GM06990 (cell line): ENCODE results near the gene ADGRL3.

ENCODE experiments used
- DNase-seq: peaks from one replicate; pipeline ENCODE4 v3.0.0-alpha.2; 2011; ENCODE audit not compliant: insufficient read length; ENCODE audit errors: extremely low read depth
- H3K27me3 ChIP-seq: replicated peaks from 2 replicates; pipeline ENCODE4 v1.6.0; 2011; ENCODE audit warnings: low read length; ENCODE audit not compliant: control insufficient read depth, insufficient read depth
- H3K36me3 ChIP-seq: 2 replicates; pipeline ENCODE4 v1.5.1; 2011; ENCODE audit warnings: low read length; ENCODE audit not compliant: control insufficient read depth, insufficient read depth
- H3K4me3 ChIP-seq: replicated peaks from 2 replicates; pipeline ENCODE4 v1.5.1; 2011; ENCODE audit warnings: low read depth, mild to moderate bottlenecking, control low read depth, low read length
- TF ChIP-seq, protein P1 (sequence below): IDR thresholded peaks from 2 replicates; pipeline ENCODE4 v1.5.1; 2011; ENCODE audit warnings: low read length, control low read depth, mild to moderate bottlenecking, inconsistent platforms; ENCODE audit not compliant: insufficient read depth, poor library complexity, severe bottlenecking

The ADGRL3 gene

DNA sequence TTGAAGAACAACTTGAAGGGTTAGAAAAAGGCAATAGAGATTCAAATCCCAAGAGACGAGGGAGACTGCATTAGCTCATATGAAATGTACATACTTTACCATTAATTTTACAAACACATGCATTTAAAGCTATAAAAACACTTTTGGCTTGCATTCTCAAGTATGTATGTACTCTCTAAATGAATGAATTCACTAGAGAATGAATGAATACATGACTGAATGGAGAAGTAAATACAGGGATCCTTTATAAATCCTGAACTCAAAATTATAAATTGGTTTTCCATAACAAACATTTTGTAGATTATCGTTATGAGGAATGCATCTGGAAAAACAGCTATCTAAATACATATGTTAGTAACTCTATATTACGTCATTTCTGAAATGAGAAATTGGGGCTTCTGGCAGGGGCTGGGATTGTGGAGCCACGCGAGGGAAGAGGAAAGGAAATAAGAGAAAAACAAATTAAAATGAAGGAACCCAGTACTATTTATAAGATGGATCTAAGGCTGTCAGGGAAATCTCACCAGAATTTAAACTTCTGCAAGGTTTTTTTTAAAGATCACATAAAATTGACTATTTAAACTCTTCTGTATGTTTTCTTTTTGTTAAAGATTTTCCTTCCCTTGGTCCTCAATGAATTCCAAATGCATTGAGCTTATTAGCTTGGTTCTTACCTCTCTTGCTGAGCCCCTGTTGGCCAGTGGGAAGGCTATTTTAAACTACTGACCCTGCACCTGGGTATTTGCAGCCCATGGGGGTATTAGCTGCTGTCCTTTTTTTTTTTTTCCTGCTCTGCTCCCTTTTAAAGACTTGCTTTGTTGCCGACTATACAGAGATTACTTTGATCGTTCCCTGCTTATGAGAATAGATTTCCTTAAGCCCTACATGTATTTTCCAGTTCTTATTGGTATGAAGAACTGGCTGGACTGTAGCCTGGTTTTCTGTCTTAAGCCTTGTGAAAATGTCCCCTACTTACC, 207.8 kb downstream of the ADGRL3 start:
- Histone ChIP-seq H3K27me3 (no peaks in the 10 kb centered on the region), H3K4me3 (no peak overlapping the region), H3K36me3 (no peaks in the 10 kb centered on the region)
- no peak for DNase-seq
- TF ChIP-seq, protein P1, sequence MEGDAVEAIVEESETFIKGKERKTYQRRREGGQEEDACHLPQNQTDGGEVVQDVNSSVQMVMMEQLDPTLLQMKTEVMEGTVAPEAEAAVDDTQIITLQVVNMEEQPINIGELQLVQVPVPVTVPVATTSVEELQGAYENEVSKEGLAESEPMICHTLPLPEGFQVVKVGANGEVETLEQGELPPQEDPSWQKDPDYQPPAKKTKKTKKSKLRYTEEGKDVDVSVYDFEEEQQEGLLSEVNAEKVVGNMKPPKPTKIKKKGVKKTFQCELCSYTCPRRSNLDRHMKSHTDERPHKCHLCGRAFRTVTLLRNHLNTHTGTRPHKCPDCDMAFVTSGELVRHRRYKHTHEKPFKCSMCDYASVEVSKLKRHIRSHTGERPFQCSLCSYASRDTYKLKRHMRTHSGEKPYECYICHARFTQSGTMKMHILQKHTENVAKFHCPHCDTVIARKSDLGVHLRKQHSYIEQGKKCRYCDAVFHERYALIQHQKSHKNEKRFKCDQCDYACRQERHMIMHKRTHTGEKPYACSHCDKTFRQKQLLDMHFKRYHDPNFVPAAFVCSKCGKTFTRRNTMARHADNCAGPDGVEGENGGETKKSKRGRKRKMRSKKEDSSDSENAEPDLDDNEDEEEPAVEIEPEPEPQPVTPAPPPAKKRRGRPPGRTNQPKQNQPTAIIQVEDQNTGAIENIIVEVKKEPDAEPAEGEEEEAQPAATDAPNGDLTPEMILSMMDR: no peak

DNA sequence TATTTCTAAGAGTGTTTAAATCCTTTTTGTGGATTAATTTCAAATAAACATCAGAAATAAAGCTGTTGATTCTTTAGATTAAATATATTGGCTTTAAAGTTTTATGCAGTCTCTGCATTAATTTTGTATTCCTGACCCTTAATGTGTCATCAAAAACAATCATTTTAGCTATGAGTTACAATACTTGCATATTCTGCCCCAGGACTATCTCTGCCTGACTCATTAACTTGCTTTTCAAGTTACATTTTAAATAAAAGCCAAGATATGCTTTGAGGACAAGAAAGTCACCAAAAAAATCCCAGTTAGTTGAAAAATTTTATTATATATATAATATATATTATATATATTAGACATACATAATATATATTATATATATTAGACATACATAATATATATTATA, 208.7 kb downstream of the ADGRL3 start:
- TF ChIP-seq, protein P1: no peak
- Histone ChIP-seq H3K36me3 (no peaks in the 10 kb centered on the region), H3K4me3 (no peak overlapping the region), H3K27me3 (no peaks in the 10 kb centered on the region)
- DNase-seq: no peak

DNA sequence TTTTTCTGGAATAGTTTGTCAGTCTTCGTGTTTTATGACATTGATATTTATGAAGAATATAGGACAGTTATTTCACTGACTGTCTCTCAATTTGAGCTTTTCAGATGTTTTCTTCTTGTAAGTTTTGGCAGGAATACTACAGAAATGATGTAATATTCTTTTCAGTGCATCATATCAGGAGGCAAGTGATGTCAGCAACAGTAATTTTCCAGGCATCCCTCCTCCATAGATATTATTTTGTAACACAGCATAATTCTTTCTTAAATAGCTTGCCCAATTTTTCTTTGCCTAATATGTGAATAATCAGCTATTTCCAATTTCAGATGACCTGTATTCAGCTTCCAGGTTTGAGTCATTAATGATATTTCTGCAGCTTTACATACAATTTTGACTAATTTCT, 211.1 kb downstream of the ADGRL3 start:
- no peak overlapping the region for H3K4me3 ChIP-seq
- H3K36me3 ChIP-seq: no peaks in the 10 kb centered on the region
- H3K27me3 ChIP-seq: no peaks in the 10 kb centered on the region
- no peak for DNase-seq
- TF ChIP-seq, protein P1: no peak

DNA sequence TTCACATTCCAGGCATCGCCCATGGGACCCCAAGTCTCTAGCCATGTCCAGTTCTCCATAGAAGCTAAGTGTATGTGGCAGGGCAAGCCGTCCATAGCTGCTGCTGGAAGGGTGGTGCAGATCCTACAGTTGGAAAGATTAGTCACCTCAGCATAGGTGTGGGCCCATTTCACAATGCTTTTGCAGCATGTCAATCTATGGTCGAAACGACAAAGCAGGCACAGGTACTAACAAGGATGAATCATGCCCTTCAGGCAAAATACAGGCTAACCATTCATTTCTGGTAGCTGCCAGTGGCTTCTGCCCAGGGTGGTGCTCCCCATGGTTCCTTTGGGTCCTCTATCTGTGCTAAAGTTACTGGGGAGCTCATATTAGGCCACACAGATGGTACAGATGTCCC, 225.2 kb downstream of the ADGRL3 start:
- TF ChIP-seq, protein P1: no peak
- Histone ChIP-seq H3K27me3 (no peaks in the 10 kb centered on the region), H3K4me3 (no peak overlapping the region), H3K36me3 (no peaks in the 10 kb centered on the region)
- DNase-seq: no peak

DNA sequence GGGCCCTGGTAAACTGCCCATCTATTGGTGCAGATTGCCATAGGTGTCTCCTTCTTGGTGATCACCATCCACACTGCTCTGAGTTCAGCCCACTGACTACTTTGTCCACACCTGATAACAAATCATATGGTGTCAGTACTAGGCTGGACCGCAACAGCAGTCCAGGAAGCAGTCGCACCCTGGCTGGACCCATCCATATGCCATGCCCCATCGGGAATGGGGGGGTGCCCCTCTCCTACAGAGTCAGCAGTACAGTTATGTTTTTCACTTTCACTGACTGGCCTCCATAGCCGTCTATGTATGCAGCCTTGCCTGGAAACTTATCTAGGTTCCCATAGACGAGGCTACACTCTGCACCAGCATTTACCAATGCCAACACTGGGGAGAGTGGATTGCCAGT, 226.1 kb downstream of the ADGRL3 start:
- no peaks in the 10 kb centered on the region for H3K27me3 ChIP-seq
- TF ChIP-seq, protein P1: no peak

More for the DNA sequence above, 226.1 kb downstream of the ADGRL3 start:
- H3K36me3 ChIP-seq: no peaks in the 10 kb centered on the region
- DNase-seq: no peak
- H3K4me3 ChIP-seq: no peak overlapping the region
